HG02973 (cell line): ENCODE measurements around the gene TSHZ3.

Source experiments
- ATAC-seq: cut with Tn5 transposase; IDR thresholded peaks from one replicate; pipeline ENCODE4 v1.9.1; 2021; ENCODE audit warnings: moderate library complexity; ENCODE audit not compliant: unreplicated experiment

TSHZ3 gene

GRCh38 chr19:31292639-31293185, 56.5 kb downstream of the TSHZ3 start:
- no peak for ATAC-seq

GRCh38 chr19:31290931-31291590, 58.2 kb downstream of the TSHZ3 start:
- ATAC-seq = no peak

GRCh38 chr19:31289976-31290375, 59.3 kb downstream of the TSHZ3 start:
- ATAC-seq = no peak

- ATAC-seq = no peak
Observed at GRCh38 chr19:31289381-31289880, 59.8 kb downstream of the TSHZ3 start.

- ATAC-seq = no peak
Observed at GRCh38 chr19:31286491-31286890, 62.7 kb downstream of the TSHZ3 start.

- ATAC-seq = no peak
Observed at GRCh38 chr19:31285744-31286143, 63.5 kb downstream of the TSHZ3 start.

GRCh38 chr19:31284621-31285020, 64.6 kb downstream of the TSHZ3 start:
- no peak for ATAC-seq

- no peak for ATAC-seq
Observed at GRCh38 chr19:31283701-31284100, 65.5 kb downstream of the TSHZ3 start.

GRCh38 chr19:31282346-31282745, 66.9 kb downstream of the TSHZ3 start:
- ATAC-seq = no peak

- no peak for ATAC-seq
Observed at GRCh38 chr19:31280287-31281006, 68.8 kb downstream of the TSHZ3 start.

- ATAC-seq = no peak
Observed at GRCh38 chr19:31279436-31279765, 69.8 kb downstream of the TSHZ3 start.

- no peak for ATAC-seq
Observed at GRCh38 chr19:31278555-31279435, 70.4 kb downstream of the TSHZ3 start.

- ATAC-seq = no peak
Observed at GRCh38 chr19:31277516-31277915, 71.7 kb downstream of the TSHZ3 start.

GRCh38 chr19:31276831-31277230, 72.4 kb downstream of the TSHZ3 start:
- no peak for ATAC-seq

- no peak for ATAC-seq
Observed at GRCh38 chr19:31275068-31275334, 74.2 kb downstream of the TSHZ3 start.

- no peak for ATAC-seq
Observed at GRCh38 chr19:31274251-31275067, 74.8 kb downstream of the TSHZ3 start.

- no peak for ATAC-seq
Observed at GRCh38 chr19:31272583-31273106, 76.6 kb downstream of the TSHZ3 start.

- no peak for ATAC-seq
Observed at GRCh38 chr19:31271306-31271911, 77.8 kb downstream of the TSHZ3 start.

GRCh38 chr19:31270897-31271296, 78.3 kb downstream of the TSHZ3 start:
- no peak for ATAC-seq
